ENCODE measurements around the gene IGDCC3.

DNA sequence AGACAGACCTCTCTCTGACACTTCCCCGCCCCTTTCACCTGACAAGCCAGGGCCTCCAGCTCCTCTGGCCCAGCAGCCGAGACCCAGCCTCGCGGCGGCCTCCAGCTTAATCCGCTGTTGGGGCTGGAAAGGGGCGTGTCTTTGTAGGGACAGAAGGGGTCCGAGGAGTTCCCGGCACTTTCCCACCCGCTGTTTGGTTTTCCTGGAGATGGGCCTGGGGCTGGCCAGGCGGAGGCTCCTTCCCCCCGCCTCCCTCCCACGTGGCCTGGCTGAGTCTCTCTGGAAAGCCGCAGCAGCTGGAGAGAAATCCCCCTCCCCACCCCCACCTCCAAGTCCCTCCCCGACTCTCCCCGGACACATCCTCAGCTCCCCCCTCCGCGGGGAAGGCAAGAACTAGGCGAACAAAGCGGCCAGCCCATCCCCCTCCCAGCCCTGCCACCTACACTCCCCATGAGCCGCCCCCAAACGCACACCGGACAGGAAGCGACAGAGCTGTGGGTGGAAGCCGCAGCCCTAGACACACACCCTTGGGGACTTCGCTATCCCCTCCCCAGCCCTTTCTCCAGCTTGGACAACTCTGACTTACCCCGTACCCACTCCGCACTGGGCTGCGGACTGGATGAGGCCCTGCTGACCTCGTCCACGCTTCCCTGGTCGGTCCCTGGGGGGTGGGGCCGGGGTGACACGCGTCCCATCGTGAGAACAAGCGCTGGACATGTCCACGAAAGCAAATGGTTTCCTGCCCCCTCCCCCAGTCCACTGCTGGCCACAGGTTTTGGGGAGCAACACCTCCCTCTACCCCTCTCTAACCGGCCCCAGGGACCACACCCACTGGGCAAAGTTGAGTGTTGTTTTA lies 43.8 kb upstream of the IGDCC3 start:
- TF ChIP-seq, protein P1, sequence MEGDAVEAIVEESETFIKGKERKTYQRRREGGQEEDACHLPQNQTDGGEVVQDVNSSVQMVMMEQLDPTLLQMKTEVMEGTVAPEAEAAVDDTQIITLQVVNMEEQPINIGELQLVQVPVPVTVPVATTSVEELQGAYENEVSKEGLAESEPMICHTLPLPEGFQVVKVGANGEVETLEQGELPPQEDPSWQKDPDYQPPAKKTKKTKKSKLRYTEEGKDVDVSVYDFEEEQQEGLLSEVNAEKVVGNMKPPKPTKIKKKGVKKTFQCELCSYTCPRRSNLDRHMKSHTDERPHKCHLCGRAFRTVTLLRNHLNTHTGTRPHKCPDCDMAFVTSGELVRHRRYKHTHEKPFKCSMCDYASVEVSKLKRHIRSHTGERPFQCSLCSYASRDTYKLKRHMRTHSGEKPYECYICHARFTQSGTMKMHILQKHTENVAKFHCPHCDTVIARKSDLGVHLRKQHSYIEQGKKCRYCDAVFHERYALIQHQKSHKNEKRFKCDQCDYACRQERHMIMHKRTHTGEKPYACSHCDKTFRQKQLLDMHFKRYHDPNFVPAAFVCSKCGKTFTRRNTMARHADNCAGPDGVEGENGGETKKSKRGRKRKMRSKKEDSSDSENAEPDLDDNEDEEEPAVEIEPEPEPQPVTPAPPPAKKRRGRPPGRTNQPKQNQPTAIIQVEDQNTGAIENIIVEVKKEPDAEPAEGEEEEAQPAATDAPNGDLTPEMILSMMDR (IDR thresholded peaks at IDR 0.05) = no peak
- TF ChIP-seq EZH2 (IDR thresholded peaks at IDR 0.05; ENCODE audit: borderline replicate concordance, insufficient read depth, low read depth, low read length, poor library complexity, severe bottlenecking) = no peak
